MM.1S (cell line): ENCODE results near the gene EPS8L2.
A peak's percentile ranks its signal among the peaks of the same experiment; 100 is the strongest.

Source experiments
- DNase-seq: peaks from one replicate; pipeline ENCODE4 v3.0.0-alpha.2; 2015
- H2AFZ ChIP-seq: fragments of 300-600 bp; sonication (generic); 2 replicates; pipeline ENCODE4 v1.6.0; 2016; ENCODE audit warnings: antibody characterized with exemption, low read length
- H3F3A ChIP-seq: fragments of 300-600 bp; sonication (generic); 2 replicates; pipeline ENCODE4 v1.6.1; 2016; ENCODE audit warnings: mild to moderate bottlenecking, antibody characterized with exemption, low read length, moderate library complexity, mixed read lengths; ENCODE audit not compliant: insufficient read depth
- H3K27ac ChIP-seq: fragments of 300-600 bp; sonication (generic); 2 replicates; pipeline ENCODE4 v1.5.1; 2016; ENCODE audit warnings: mild to moderate bottlenecking, low read length
- H3K27me3 ChIP-seq: fragments of 300-600 bp; sonication (generic); replicated peaks from 2 replicates; pipeline ENCODE4 v1.6.0; 2016; ENCODE audit warnings: low read length; ENCODE audit not compliant: insufficient read depth
- H3K36me3 ChIP-seq: fragments of 300-600 bp; sonication (generic); replicated peaks from 2 replicates; pipeline ENCODE4 v1.6.1; 2016; ENCODE audit warnings: mild to moderate bottlenecking, low read length, mixed read lengths; ENCODE audit not compliant: insufficient read depth
- H3K4me1 ChIP-seq: fragments of 300-600 bp; sonication (generic); 2 replicates; pipeline ENCODE4 v1.6.1; 2016; ENCODE audit warnings: low read length, mixed read lengths
- H3K4me2 ChIP-seq: fragments of 300-600 bp; sonication (generic); 2 replicates; pipeline ENCODE4 v1.6.0; 2016; ENCODE audit warnings: low read depth, low read length
- H3K4me3 ChIP-seq: fragments of 300-600 bp; sonication (generic); 2 replicates; pipeline ENCODE4 v1.5.1; 2016; ENCODE audit warnings: low read length, mixed read lengths
- H3K79me2 ChIP-seq: fragments of 300-600 bp; sonication (generic); 2 replicates; pipeline ENCODE4 v1.6.1; 2016; ENCODE audit warnings: mixed run types, low read length, mixed read lengths
- H3K9ac ChIP-seq: fragments of 300-600 bp; sonication (generic); 2 replicates; pipeline ENCODE4 v1.6.1; 2016; ENCODE audit warnings: low read length, mixed read lengths
- H3K9me2 ChIP-seq: fragments of 300-600 bp; sonication (generic); replicated peaks from 2 replicates; pipeline ENCODE4 v1.6.1; 2016; ENCODE audit warnings: mild to moderate bottlenecking, low read length, mixed read lengths; ENCODE audit not compliant: insufficient read depth
- H3K9me3 ChIP-seq: fragments of 300-600 bp; sonication (generic); replicated peaks from 2 replicates; pipeline ENCODE4 v1.6.1; 2016; ENCODE audit warnings: mild to moderate bottlenecking, low read length, mixed read lengths; ENCODE audit not compliant: insufficient read depth
- H4K20me1 ChIP-seq: fragments of 300-600 bp; sonication (generic); 2 replicates; pipeline ENCODE4 v1.6.1; 2016; ENCODE audit warnings: mild to moderate bottlenecking, low read length, moderate library complexity, mixed read lengths; ENCODE audit not compliant: insufficient read depth
- EZH2 ChIP-seq: fragments of 300-600 bp; sonication (generic); optimal IDR thresholded peaks from 2 replicates; pipeline ENCODE3; 2017; ENCODE audit warnings: low read depth, mild to moderate bottlenecking, antibody characterized with exemption, low read length, mixed read lengths
- EZH2phosphoT487 ChIP-seq: fragments of 300-600 bp; sonication (generic); IDR thresholded peaks from 2 replicates; pipeline ENCODE4 v1.6.1; 2018; ENCODE audit warnings: antibody characterized with exemption, low read length
- TF ChIP-seq, protein P1 (sequence below): fragments of 300-600 bp; sonication (generic); IDR thresholded peaks from 2 replicates; pipeline ENCODE4 v1.5.1; 2016; ENCODE audit warnings: antibody characterized with exemption, low read length, mixed read lengths

The EPS8L2 gene

GRCh38 chr11:724778-725386 is 18.9 kb downstream of the EPS8L2 start:
- DNase-seq = no peak
- Histone ChIP-seq H3F3A (peaks cover 16% of the 10 kb centered on the region; the same call in 1 of the 2 replicates), H3K4me3 (no peak overlapping the region), H3K27me3 (0 out of 2 replicates have a peak, but pooled peaks cover 12% of the 10 kb centered on the region), H3K4me1 (peaks cover 20% of the 10 kb centered on the region), H2AFZ (0 out of 2 replicates have a peak overlapping the region, but pooled peaks have one; percentile 55), H3K79me2 (no peaks in the 10 kb centered on the region), H4K20me1 (no peaks in the 10 kb centered on the region), H3K9ac (no peak overlapping the region), H3K4me2 (peak overlapping the region; percentile 24; the same call in 1 of the 2 replicates), H3K36me3 (no peaks in the 10 kb centered on the region), H3K27ac (no peak overlapping the region), H3K9me2 (no peaks in the 10 kb centered on the region), H3K9me3 (no peaks in the 10 kb centered on the region)
- no peak for TF ChIP-seq EZH2
- TF ChIP-seq, protein P1, sequence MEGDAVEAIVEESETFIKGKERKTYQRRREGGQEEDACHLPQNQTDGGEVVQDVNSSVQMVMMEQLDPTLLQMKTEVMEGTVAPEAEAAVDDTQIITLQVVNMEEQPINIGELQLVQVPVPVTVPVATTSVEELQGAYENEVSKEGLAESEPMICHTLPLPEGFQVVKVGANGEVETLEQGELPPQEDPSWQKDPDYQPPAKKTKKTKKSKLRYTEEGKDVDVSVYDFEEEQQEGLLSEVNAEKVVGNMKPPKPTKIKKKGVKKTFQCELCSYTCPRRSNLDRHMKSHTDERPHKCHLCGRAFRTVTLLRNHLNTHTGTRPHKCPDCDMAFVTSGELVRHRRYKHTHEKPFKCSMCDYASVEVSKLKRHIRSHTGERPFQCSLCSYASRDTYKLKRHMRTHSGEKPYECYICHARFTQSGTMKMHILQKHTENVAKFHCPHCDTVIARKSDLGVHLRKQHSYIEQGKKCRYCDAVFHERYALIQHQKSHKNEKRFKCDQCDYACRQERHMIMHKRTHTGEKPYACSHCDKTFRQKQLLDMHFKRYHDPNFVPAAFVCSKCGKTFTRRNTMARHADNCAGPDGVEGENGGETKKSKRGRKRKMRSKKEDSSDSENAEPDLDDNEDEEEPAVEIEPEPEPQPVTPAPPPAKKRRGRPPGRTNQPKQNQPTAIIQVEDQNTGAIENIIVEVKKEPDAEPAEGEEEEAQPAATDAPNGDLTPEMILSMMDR = no peak
- no peak for TF ChIP-seq EZH2phosphoT487

- Histone ChIP-seq H3K4me3 (peak overlapping the region; percentile 48), H3K9ac (peak overlapping the region; percentile 34; the same call in 1 of the 2 replicates), H2AFZ (peak overlapping the region; percentile 55)
These were observed 19.7 kb downstream of the EPS8L2 start for GRCh38 chr11:725624-726202.

DNA sequence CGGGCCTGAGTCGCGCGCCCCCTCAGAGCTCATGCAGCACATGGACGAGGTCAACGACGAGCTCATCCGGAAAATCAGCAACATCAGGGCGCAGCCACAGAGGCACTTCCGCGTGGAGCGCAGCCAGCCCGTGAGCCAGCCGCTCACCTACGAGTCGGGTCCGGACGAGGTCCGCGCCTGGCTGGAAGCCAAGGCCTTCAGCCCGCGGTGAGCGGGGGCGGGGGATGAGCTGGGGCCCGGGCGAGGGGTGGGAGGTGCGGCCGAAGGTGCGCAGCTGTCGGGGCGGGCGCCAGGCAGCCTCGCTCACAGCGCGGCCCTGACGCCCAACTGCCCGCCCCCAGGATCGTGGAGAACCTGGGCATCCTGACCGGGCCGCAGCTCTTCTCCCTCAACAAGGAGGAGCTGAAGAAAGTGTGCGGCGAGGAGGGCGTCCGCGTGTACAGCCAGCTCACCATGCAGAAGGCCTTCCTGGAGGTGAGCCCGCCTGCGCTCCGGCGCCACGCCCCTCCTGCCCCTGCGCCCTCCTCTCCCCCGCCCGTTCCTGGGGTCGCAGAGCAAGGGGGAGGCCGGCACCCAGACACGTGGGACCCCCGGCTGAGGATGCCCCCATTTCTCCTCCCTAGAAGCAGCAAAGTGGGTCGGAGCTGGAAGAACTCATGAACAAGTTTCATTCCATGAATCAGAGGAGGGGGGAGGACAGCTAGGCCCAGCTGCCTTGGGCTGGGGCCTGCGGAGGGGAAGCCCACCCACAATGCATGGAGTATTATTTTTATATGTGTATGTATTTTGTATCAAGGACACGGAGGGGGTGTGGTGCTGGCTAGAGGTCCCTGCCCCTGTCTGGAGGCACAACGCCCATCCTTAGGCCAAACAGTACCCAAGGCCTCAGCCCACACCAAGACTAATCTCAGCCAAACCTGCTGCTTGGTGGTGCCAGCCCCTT is 20.5 kb downstream of the EPS8L2 start:
- no peaks in the 10 kb centered on the region for H3K36me3 ChIP-seq
- H3K27me3 ChIP-seq = no peaks in the 10 kb centered on the region
- H3K9me2 ChIP-seq = no peaks in the 10 kb centered on the region
- DNase-seq = peak; percentile 87
- H3K4me1 ChIP-seq = peaks cover 13% of the 10 kb centered on the region
- no peaks in the 10 kb centered on the region for H3K9me3 ChIP-seq
- no peaks in the 10 kb centered on the region for H3K79me2 ChIP-seq
- H3K27ac ChIP-seq = no peak overlapping the region; the same call in 1 of the 2 replicates
- peak overlapping the region; percentile 60 for H3K4me2 ChIP-seq
- peak overlapping the region; percentile 34; the same call in 1 of the 2 replicates for H3K9ac ChIP-seq
- H4K20me1 ChIP-seq = no peaks in the 10 kb centered on the region
- TF ChIP-seq EZH2 = no peak
- TF ChIP-seq EZH2phosphoT487 = no peak
- TF ChIP-seq, protein P1 = no peak
- H3K4me3 ChIP-seq = peak overlapping the region; percentile 48
- H2AFZ ChIP-seq = peak overlapping the region; percentile 55
- peaks cover 16% of the 10 kb centered on the region; the same call in 1 of the 2 replicates for H3F3A ChIP-seq

More at GRCh38 chr11:725624-726202, 19.7 kb downstream of the EPS8L2 start:
- Histone ChIP-seq H3K4me1 (peaks cover 20% of the 10 kb centered on the region), H3K36me3 (no peaks in the 10 kb centered on the region), H3F3A (peaks cover 16% of the 10 kb centered on the region; the same call in 1 of the 2 replicates), H3K4me2 (peak overlapping the region; percentile 60), H3K9me2 (no peaks in the 10 kb centered on the region), H3K27ac (no peak overlapping the region; the same call in 1 of the 2 replicates), H3K9me3 (no peaks in the 10 kb centered on the region), H3K79me2 (no peaks in the 10 kb centered on the region), H4K20me1 (no peaks in the 10 kb centered on the region), H3K27me3 (0 out of 2 replicates have a peak, but pooled peaks cover 6% of the 10 kb centered on the region)
- peak; percentile 28 for DNase-seq
- TF ChIP-seq EZH2phosphoT487 = no peak
- TF ChIP-seq, protein P1 = no peak
